B cell (primary cell): ENCODE results near the gene FAM107B. TPM values are rescaled to one million over a fixed set of nuclear protein-coding genes. Genes with fewer than 3 reads are reported as not detected.
A peak's percentile ranks its signal among the peaks of the same experiment; 100 is the strongest.

Experiments
- ATAC-seq: fragments of 200-7000 bp; cut with Tn5 transposase; one replicate; pipeline ENCODE4 v1.10.0; 2021; ENCODE audit warnings: low read depth, mild to moderate bottlenecking, moderate number of reproducible peaks, moderate library complexity
- CTCF ChIA-PET: fragments of 350-600 bp; sonication (Branson Sonifier 250); formaldehyde crosslinking; loops from one replicate; lab custom pipeline; 2021; ENCODE audit warnings: antibody characterized with exemption, inconsistent platforms; lab: Charles Lee
- POLR2A ChIA-PET: fragments of 350-600 bp; sonication (Branson Sonifier 250); formaldehyde crosslinking; loops from one replicate; lab custom pipeline; 2021; ENCODE audit warnings: antibody characterized with exemption; lab: Charles Lee
- DNase-seq: peaks from one replicate; pipeline ENCODE4 v3.0.0; 2013
- H2AFZ ChIP-seq: 2 replicates; pipeline ENCODE4 v1.6.1; 2012; ENCODE audit warnings: mild to moderate bottlenecking, low read depth, low read length; ENCODE audit not compliant: insufficient read depth, poor library complexity, severe bottlenecking
- H3K27ac ChIP-seq, 2 donors: 1 replicate in 1 of 2; 2 replicates in 1 of 2; pipeline ENCODE4 v1.5.1; 2012 to 2013; ENCODE audit warnings: low read length in 2 of 2, mild to moderate bottlenecking in 2 of 2, moderate library complexity in 1 of 2
- H3K27me3 ChIP-seq, 4 experiments: fragments of 200-600 bp in 1 of 4; sonication (generic) in 1 of 4; replicated peaks in 1 of 4; 1 replicate in 2 of 4; 2 replicates in 2 of 4; pipeline versions ENCODE4 v1.6.1 to v1.7.0; 2013 to 2016; ENCODE audit warnings: low read length in 3 of 4, mild to moderate bottlenecking in 2 of 4, mixed read lengths in 1 of 4, moderate library complexity in 1 of 4; ENCODE audit not compliant: insufficient read depth in 4 of 4, control insufficient read depth in 3 of 4; ENCODE audit errors: control extremely low read depth in 1 of 4
- H3K36me3 ChIP-seq, 2 experiments: replicated peaks in 1 of 2; 1 replicate in 1 of 2; 2 replicates in 1 of 2; pipeline versions ENCODE4 v1.6.1 to v1.7.1; 2013; ENCODE audit warnings: low read length in 1 of 2; ENCODE audit not compliant: insufficient read depth in 2 of 2, control insufficient read depth in 1 of 2; ENCODE audit errors: control extremely low read depth in 1 of 2, extremely low read depth in 1 of 2
- H3K4me1 ChIP-seq, 2 donors: fragments of 200-600 bp in 1 of 2; sonication (generic) in 1 of 2; 1 replicate in 1 of 2; 2 replicates in 1 of 2; pipeline versions ENCODE4 v1.5.1 to v1.6.1; 2013 to 2017; ENCODE audit warnings: low read length in 2 of 2; ENCODE audit not compliant: control insufficient read depth in 2 of 2, insufficient read depth in 2 of 2
- H3K4me2 ChIP-seq: replicated peaks from 2 replicates; pipeline ENCODE3; 2012; ENCODE audit warnings: mild to moderate bottlenecking, low read depth, low read length; ENCODE audit not compliant: poor library complexity, severe bottlenecking
- H3K4me3 ChIP-seq, 5 experiments: fragments of 200-600 bp in 1 of 5; sonication (generic) in 1 of 5; 1 replicate in 3 of 5; 2 replicates in 2 of 5; pipeline versions ENCODE4 v1.5.1 to v1.7.0; 2011 to 2016; ENCODE audit warnings: low read length in 4 of 5, mild to moderate bottlenecking in 4 of 5, low read depth in 2 of 5, control low read depth in 1 of 5, moderate library complexity in 1 of 5; ENCODE audit not compliant: insufficient read depth in 1 of 5; ENCODE audit errors: control extremely low read depth in 1 of 5, extremely low read depth in 1 of 5
- H3K79me2 ChIP-seq: fragments of 200-600 bp; sonication (generic); one replicate; pipeline ENCODE4 v1.6.0; 2016; ENCODE audit warnings: low read length; ENCODE audit not compliant: control insufficient read depth, insufficient read depth
- H3K9ac ChIP-seq: fragments of 200-600 bp; sonication (generic); 2 replicates; pipeline ENCODE4 v1.6.1; 2017; ENCODE audit warnings: mild to moderate bottlenecking, low read length, moderate library complexity
- H3K9me3 ChIP-seq, 3 donors: one replicate each; pipeline versions ENCODE4 v1.6.1 to v1.7.1; 2013; ENCODE audit warnings: low read length in 2 of 3; ENCODE audit not compliant: control insufficient read depth in 2 of 3, insufficient read depth in 1 of 3; ENCODE audit errors: control extremely low read depth in 1 of 3
- H4K20me1 ChIP-seq: 2 replicates; pipeline ENCODE4 v1.6.0; 2012; ENCODE audit warnings: mild to moderate bottlenecking, low read length; ENCODE audit not compliant: insufficient read depth, control insufficient read depth, poor library complexity, severe bottlenecking
- H3K27ac Mint-ChIP-seq: one replicate; pipeline ENCODE4 v1.8.0; 2021; ENCODE audit warnings: mixed read lengths
- H3K27me3 Mint-ChIP-seq: one replicate; pipeline ENCODE4 v1.8.0; 2021; ENCODE audit warnings: mixed read lengths
- H3K4me1 Mint-ChIP-seq: one replicate; pipeline ENCODE4 v1.8.0; 2021; ENCODE audit warnings: mixed read lengths
- H3K4me3 Mint-ChIP-seq: one replicate; pipeline ENCODE4 v1.8.0; 2021; ENCODE audit warnings: mixed read lengths
- H3K9me3 Mint-ChIP-seq: one replicate; pipeline ENCODE4 v1.8.0; 2022; ENCODE audit warnings: mixed read lengths; ENCODE audit not compliant: insufficient read depth
- EZH2 ChIP-seq: IDR thresholded peaks from 2 replicates; pipeline ENCODE4 v1.6.1; 2012; ENCODE audit warnings: borderline replicate concordance, low read depth, mild to moderate bottlenecking, moderate library complexity, low read length; ENCODE audit not compliant: insufficient read depth, poor library complexity, severe bottlenecking
- WGBS: methylation state at CpG from one replicate; pipeline ENCODE4 v1.1.5; 2013; ENCODE audit warnings: missing lambda C conversion rate; ENCODE audit not compliant: insufficient coverage; 5-methylcytosine and 5-hydroxymethylcytosine counted together
- intact Hi-C: fragments of 100-400 bp; cut with micrococcal nuclease; formaldehyde crosslinking; loops from one replicate; pipeline ENCODE4 v1.10.0; 2022
- polyA plus RNA-seq: library from polyadenylated mRNA; depleted of rRNA; stranded (reverse); fragments of >200 nt; gene quantifications from 2 replicates; pipeline ENCODE4 v1.2.3, GENCODE V29; 2012
- total RNA-seq, 2 donors: library from RNA; stranded (reverse); fragments of 120-200 nt in 1 of 2; gene quantifications; 1 replicate in 1 of 2; 2 replicates in 1 of 2; pipeline versions ENCODE4 v1.2.3 to v1.2.4, GENCODE V29; 2013 to 2022
- TF ChIP-seq, protein P1 (sequence below): fragments of 200-600 bp; IDR thresholded peaks from one replicate; pipeline ENCODE4 v1.8.0; 2022; ENCODE audit warnings: antibody characterized with exemption, mild to moderate bottlenecking

Gene FAM107B
- total and polyA plus RNA-seq, 2 donors (not counting 1 experiment from before 2014, with no cell fraction given) = 31.9 to 318 TPM

- Histone ChIP-seq H3K4me2 (no peak overlapping the region), H3K27ac (no peak overlapping the region), H3K9me3 (no peaks in the 10 kb centered on the region), H3K36me3 (no peaks in the 10 kb centered on the region), H3K4me3 (no peak overlapping the region), H3K9ac (no peak overlapping the region), H2AFZ (no peak overlapping the region), H4K20me1 (no peaks in the 10 kb centered on the region), H3K4me1 (peaks cover 0 to 8% of the 10 kb centered on the region in 2 donors), H3K79me2 (no peaks in the 10 kb centered on the region), H3K27me3 (no peaks in the 10 kb centered on the region)
- ChIA-PET CTCF (interaction anchor here (0.6 kb wide), 1 partner anchor 149 kb away, joined by 4 read pairs; no protein-coding TSS in a partner anchor), POLR2A (interaction anchor here (0.6 kb wide), 2 partner anchors 16 to 55 kb away, joined by 5 to 6 read pairs; no protein-coding TSS in a partner anchor)
- H3K27ac Mint-ChIP-seq = no peak overlapping the region
- WGBS = 100% methylated on average over 1 of the region's 2 CpGs
- no peaks in the 10 kb centered on the region for H3K27me3 Mint-ChIP-seq
- DNase-seq = no peak
- ATAC-seq = no peak
- H3K4me1 Mint-ChIP-seq = peaks cover 10% of the 10 kb centered on the region
- intact Hi-C loops = no loop called here
- no peak overlapping the region for H3K4me3 Mint-ChIP-seq
- no peak for TF ChIP-seq EZH2
- TF ChIP-seq, protein P1, sequence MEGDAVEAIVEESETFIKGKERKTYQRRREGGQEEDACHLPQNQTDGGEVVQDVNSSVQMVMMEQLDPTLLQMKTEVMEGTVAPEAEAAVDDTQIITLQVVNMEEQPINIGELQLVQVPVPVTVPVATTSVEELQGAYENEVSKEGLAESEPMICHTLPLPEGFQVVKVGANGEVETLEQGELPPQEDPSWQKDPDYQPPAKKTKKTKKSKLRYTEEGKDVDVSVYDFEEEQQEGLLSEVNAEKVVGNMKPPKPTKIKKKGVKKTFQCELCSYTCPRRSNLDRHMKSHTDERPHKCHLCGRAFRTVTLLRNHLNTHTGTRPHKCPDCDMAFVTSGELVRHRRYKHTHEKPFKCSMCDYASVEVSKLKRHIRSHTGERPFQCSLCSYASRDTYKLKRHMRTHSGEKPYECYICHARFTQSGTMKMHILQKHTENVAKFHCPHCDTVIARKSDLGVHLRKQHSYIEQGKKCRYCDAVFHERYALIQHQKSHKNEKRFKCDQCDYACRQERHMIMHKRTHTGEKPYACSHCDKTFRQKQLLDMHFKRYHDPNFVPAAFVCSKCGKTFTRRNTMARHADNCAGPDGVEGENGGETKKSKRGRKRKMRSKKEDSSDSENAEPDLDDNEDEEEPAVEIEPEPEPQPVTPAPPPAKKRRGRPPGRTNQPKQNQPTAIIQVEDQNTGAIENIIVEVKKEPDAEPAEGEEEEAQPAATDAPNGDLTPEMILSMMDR = no peak
- H3K9me3 Mint-ChIP-seq = no peaks in the 10 kb centered on the region
These were observed 3.8 kb downstream of the FAM107B start for GRCh38 chr10:14770927-14771326.

GRCh38 chr10:14761372-14761771, 13.3 kb downstream of the FAM107B start:
- Histone ChIP-seq H3K9ac (peak overlapping the region; percentile 13), H2AFZ (no peak overlapping the region), H4K20me1 (no peaks in the 10 kb centered on the region), H3K4me2 (peak overlapping the region; percentile 46), H3K79me2 (no peaks in the 10 kb centered on the region), H3K4me1 (peaks cover 21 to 22% of the 10 kb centered on the region in 2 donors), H3K27me3 (no peaks in the 10 kb centered on the region), H3K4me3 (no peak overlapping the region), H3K27ac (no peak overlapping the region), H3K9me3 (no peaks in the 10 kb centered on the region), H3K36me3 (no peaks in the 10 kb centered on the region)
- ChIA-PET POLR2A (interaction anchor here (1.1 to 1.3 kb wide), 2 partner anchors 18 to 21 kb away, joined by 3 to 4 read pairs; no protein-coding TSS in a partner anchor), CTCF (interaction anchor here (0.6 to 1.9 kb wide), 5 partner anchors 10 to 134 kb away, joined by 3 to 6 read pairs (median 5); no protein-coding TSS in a partner anchor)
- no CpG with 5 or more reads among the region's 5 CpGs for WGBS
- ATAC-seq = peak; percentile 82
- peak overlapping the region; percentile 60 for H3K4me3 Mint-ChIP-seq
- no peaks in the 10 kb centered on the region for H3K27me3 Mint-ChIP-seq
- H3K27ac Mint-ChIP-seq = peak overlapping the region; percentile 54
- intact Hi-C loops = no loop called here
- peaks cover 32% of the 10 kb centered on the region for H3K4me1 Mint-ChIP-seq
- H3K9me3 Mint-ChIP-seq = no peaks in the 10 kb centered on the region
- DNase-seq = peak; percentile 50
- TF ChIP-seq, protein P1 = no peak
